Ovary (tissue), 9 donors: ENCODE measurements around the gene KIF21A. TPM values are rescaled to one million over a fixed set of nuclear protein-coding genes. Genes with fewer than 3 reads are reported as not detected.

Experiments
- DNase-seq, 5 donors: peaks; one replicate each; pipeline ENCODE4 v3.0.0-alpha.2; 2019 to 2020
- H3K27ac ChIP-seq, 2 donors: fragments of 200-600 bp; one replicate each; pipeline versions ENCODE4 v1.5.1 to v1.8.0; 2019 to 2022
- H3K27me3 ChIP-seq: fragments of 200-600 bp; one replicate; pipeline ENCODE4 v1.8.0; 2022
- H3K36me3 ChIP-seq: fragments of 200-600 bp; sonication (generic); one replicate; pipeline ENCODE4 v1.5.1; 2019
- H3K4me1 ChIP-seq: one replicate; pipeline ENCODE4 v1.8.1; 2013; ENCODE audit warnings: mild to moderate bottlenecking, moderate library complexity; ENCODE audit not compliant: insufficient read depth
- H3K4me3 ChIP-seq: fragments of 200-600 bp; sonication (generic); one replicate; pipeline ENCODE4 v1.5.1; 2017
- H3K9me3 ChIP-seq, 2 donors: fragments of 200-600 bp in 1 of 2; sonication (generic) in 1 of 2; one replicate each; pipeline versions ENCODE4 v1.5.1 to v1.8.1; 2013 to 2019; ENCODE audit warnings: mild to moderate bottlenecking in 1 of 2, moderate library complexity in 1 of 2
- CTCF ChIP-seq, 3 donors: fragments of 450-650 bp in 2 of 3; fragments of 200-600 bp in 1 of 3; IDR thresholded peaks; one replicate each; pipeline versions ENCODE4 v1.5.1 to v1.8.0; 2016 to 2022; ENCODE audit warnings: antibody characterized with exemption in 3 of 3, mild to moderate bottlenecking in 1 of 3
- EP300 ChIP-seq: sonication (generic); formaldehyde crosslinking; IDR thresholded peaks from one replicate; pipeline ENCODE4 v1.6.1; 2017; ENCODE audit warnings: antibody characterized with exemption
- POLR2A ChIP-seq: fragments of 450-650 bp; IDR thresholded peaks from one replicate; pipeline ENCODE4 v1.6.1; 2017; ENCODE audit warnings: antibody characterized with exemption, mild to moderate bottlenecking, moderate library complexity
- WGBS, 3 donors: extraction: QIAGEN DNeasy Blood & Tissue Kit in 1 of 3; methylation state at CpG; one replicate each; pipeline versions ENCODE4 v1.1.5 to v1.1.7; 2013 to 2017; 5-methylcytosine and 5-hydroxymethylcytosine counted together
- intact Hi-C, 4 donors: fragments of 100-400 bp; cut with DNase I; formaldehyde crosslinking; loops; one replicate each; pipeline versions ENCODE4 v1.11.0 to v1.15.1; 2022 to 2023
- polyA plus RNA-seq, 2 donors: library from polyadenylated mRNA; stranded (reverse); fragments of 200-250 nt in 1 of 2; fragments of 350-450 nt in 1 of 2; fragmentation: Illumina TruSeq in 1 of 2; extraction: RNeasy Lipid Tissue Mini Kit (QIAGEN cat#74804) in 1 of 2; gene quantifications; one replicate each; pipeline ENCODE4 v1.2.3, GENCODE V29; 2013 to 2014
- total RNA-seq, 7 donors: library from RNA; depleted of rRNA in 2 of 7; stranded (reverse); fragments of >200 nt in 2 of 7; fragmentation: NEBNext Ultra II Directional in 3 of 7; extraction: Animal tissue kit (Norgen Biotek cat#: 25700) in 3 of 7; gene quantifications; one replicate each; pipeline versions ENCODE4 v1.1.0 to v1.2.4, GENCODE V29; 2016 to 2023
- donor health status: DM: no; HTN: no; CAD: no; lungs with moderate emphysema.
- donor health status: DM: no; HTN: no; CAD: no.
- donor health status: Bipolar disorder and iron deficiency.
- donor health status: DM: yes; HTN: yes; CAD: no.
- donor health status: DM: no; HTN: no; CAD: no.
- donor health status: DM: yes; HTN: yes; CAD: no.

Gene KIF21A
- total and polyA plus RNA-seq, 9 donors, result 3.6 to 43.3 (median 11.8) TPM

GRCh38 chr12:39413836-39414771, 28.8 kb downstream of the KIF21A start:
- H3K4me3 ChIP-seq, result no peak overlapping the region
- TF ChIP-seq POLR2A (no peak), CTCF (IDR thresholded peaks at IDR 0.05) (no peak), EP300 (no peak)
- intact Hi-C loops, result no loop called here
- no peaks in the 10 kb centered on the region for H3K9me3 ChIP-seq
- H3K27ac ChIP-seq, result no peak overlapping the region
- H3K27me3 ChIP-seq, result no peaks in the 10 kb centered on the region
- WGBS, 3 donors, result 61 to 75% (median 73%) methylated on average over 2 of the region's 2 CpGs
- no peak for DNase-seq
- no peaks in the 10 kb centered on the region for H3K4me1 ChIP-seq
- H3K36me3 ChIP-seq, result no peaks in the 10 kb centered on the region

- no peaks in the 10 kb centered on the region for H3K27me3 ChIP-seq
- H3K9me3 ChIP-seq, result no peaks in the 10 kb centered on the region
- H3K4me3 ChIP-seq, result no peak overlapping the region
- no peaks in the 10 kb centered on the region for H3K36me3 ChIP-seq
- no peak for TF ChIP-seq CTCF (IDR thresholded peaks at IDR 0.05)
- no peak for TF ChIP-seq EP300
- no peak for TF ChIP-seq POLR2A
- 90 to 93% (median 91%) methylated on average over 6 of the region's 6 CpGs for WGBS, 3 donors
- intact Hi-C loops, result no loop called here
- no peaks in the 10 kb centered on the region for H3K4me1 ChIP-seq
- no peak for DNase-seq
- H3K27ac ChIP-seq, result no peak overlapping the region
These were observed 30.7 kb downstream of the KIF21A start for GRCh38 chr12:39412210-39412609.

- no peaks in the 10 kb centered on the region for H3K9me3 ChIP-seq
- no peaks in the 10 kb centered on the region for H3K36me3 ChIP-seq
- TF ChIP-seq CTCF (IDR thresholded peaks at IDR 0.05) (no peak), EP300 (no peak), POLR2A (no peak)
- H3K27me3 ChIP-seq, result no peaks in the 10 kb centered on the region
- DNase-seq, result no peak
- H3K4me1 ChIP-seq, result no peaks in the 10 kb centered on the region
- no peak overlapping the region for H3K4me3 ChIP-seq
- intact Hi-C loops, result no loop called here
- no peak overlapping the region for H3K27ac ChIP-seq
These were observed 36.7 kb downstream of the KIF21A start for GRCh38 chr12:39406262-39406661.

GRCh38 chr12:39405580-39405979, 37.3 kb downstream of the KIF21A start:
- DNase-seq, result no peak
- H3K27ac ChIP-seq, result no peak overlapping the region
- TF ChIP-seq CTCF (IDR thresholded peaks at IDR 0.05) (no peak), POLR2A (no peak), EP300 (no peak)
- intact Hi-C loops, result no loop called here
- H3K27me3 ChIP-seq, result no peaks in the 10 kb centered on the region
- H3K4me1 ChIP-seq, result no peaks in the 10 kb centered on the region
- no peak overlapping the region for H3K4me3 ChIP-seq
- 27 to 34% (median 27%) methylated on average over 3 of the region's 3 CpGs for WGBS, 3 donors
- H3K9me3 ChIP-seq, result no peaks in the 10 kb centered on the region
- no peaks in the 10 kb centered on the region for H3K36me3 ChIP-seq
